Tongue (tissue), 3 donors: ENCODE results near the gene NABP1. TPM values are rescaled to one million over a fixed set of nuclear protein-coding genes. Genes with fewer than 3 reads are reported as not detected.

Experiments
- DNase-seq: peaks from one replicate; pipeline ENCODE4 v3.0.0-alpha.2; 2015
- small RNA-seq: library from RNA; depleted of rRNA; stranded (forward); fragments of <200 nt; gene quantifications from one replicate; pipeline ENCODE3, GENCODE V24; 2014; ENCODE audit warnings: low replicate concordance
- total RNA-seq: library from RNA; depleted of rRNA; stranded (reverse); fragments of >200 nt; gene quantifications from one replicate; pipeline ENCODE4 v1.2.3, GENCODE V29; 2014

The NABP1 gene
- total RNA-seq, 1 donor from 2014 or later, result 7.6 TPM

DNA sequence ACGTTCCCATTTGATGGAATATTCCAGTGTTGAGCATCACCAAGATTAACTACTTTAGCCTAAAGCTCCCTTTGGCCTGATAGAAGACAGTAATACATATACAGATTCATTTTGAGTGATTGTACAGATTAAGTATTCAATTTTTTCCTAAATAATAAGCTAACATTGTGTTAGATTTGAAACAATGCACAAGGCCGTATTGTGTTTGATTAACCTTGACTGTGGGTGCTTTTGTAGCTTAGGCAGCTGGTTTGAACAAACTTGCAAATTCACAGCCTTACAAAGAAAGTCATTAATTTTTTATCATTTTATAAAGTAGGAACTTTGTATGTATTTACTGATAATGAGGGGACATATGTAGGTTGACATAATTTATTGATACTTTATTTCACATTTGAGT lies 29.6 kb downstream of the NABP1 start:
- DNase-seq, result no peak

DNA sequence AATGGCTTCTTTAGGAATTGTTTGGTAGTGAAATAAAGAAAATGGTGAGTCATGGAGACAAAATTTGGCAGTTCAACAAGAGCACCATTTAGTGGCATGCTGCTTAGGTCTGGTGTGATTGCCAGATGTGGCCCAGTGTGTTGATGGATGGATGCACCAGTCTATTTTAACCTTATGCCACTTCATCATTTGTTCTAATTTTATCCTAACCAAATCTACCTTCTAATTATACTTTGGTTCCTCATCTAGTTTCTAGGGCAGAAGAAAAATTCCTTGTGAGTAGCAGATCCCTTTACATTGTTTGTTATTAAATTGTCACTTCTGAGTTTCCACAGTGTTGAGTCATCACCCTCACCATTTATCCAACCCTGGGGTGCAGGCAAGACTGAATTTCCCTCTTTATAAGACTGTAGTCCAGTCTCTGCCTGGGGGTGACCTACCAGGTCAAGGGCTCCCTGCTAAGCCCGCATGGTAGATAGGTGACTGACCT lies 32.5 kb downstream of the NABP1 start:
- no peak for DNase-seq

DNA sequence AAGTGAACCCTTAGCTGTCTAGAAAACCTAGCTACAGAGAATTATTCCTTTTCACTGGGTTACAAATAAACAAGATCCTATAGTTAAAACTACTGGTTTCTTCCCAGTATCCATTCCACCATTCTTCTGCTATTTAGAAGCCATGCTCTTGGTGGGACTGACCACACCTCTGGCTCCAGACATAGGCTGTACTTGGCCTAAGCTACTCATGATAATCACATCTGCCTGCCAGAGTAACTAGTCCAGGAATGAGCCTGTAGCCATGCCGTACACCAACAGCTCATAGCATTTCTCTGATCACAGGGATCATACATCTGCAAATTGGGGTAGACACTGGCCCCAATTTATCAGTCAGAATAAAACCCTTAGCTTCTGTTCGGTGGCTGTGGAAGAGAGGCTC lies 33.7 kb downstream of the NABP1 start:
- DNase-seq, result no peak

DNA sequence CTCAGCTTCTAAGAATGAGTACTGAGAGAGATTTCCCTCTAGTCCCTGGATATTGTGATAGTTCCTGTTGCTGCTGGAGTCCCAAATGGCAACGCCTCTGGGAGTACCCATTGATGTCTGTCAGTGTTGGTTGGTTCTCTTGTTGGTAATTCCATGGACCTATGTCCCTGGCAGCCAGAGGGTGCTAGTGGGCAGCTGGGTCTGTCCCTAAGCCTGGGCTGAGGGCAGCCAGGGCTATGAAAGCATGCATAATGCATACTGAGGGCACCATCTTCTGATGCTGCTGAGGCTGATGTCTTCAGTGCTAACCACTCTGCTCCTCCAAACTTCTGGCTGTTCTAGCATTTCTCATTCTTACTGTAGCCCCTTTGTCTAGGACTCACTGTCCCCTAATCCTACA lies 35.9 kb downstream of the NABP1 start:
- no peak for DNase-seq

DNA sequence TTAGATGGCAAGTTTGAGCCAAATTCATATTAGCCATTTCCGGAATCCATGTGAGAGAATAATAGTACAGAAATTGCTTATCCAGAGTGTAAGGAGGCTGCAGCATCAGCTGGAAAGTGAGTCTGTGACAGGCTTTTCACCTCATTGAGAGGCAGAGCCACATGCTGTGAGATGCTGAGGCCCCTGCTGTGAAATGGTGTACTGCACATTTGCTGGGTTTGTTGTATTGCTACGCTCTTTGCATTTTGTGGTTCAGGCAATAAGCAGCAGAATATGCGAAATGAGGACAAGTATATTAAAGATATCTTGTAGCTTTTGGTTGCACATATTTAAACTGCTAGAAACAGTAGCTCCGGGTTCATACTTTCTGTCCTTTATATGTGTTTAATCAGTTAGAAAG lies 37.0 kb downstream of the NABP1 start:
- DNase-seq, result no peak

DNA sequence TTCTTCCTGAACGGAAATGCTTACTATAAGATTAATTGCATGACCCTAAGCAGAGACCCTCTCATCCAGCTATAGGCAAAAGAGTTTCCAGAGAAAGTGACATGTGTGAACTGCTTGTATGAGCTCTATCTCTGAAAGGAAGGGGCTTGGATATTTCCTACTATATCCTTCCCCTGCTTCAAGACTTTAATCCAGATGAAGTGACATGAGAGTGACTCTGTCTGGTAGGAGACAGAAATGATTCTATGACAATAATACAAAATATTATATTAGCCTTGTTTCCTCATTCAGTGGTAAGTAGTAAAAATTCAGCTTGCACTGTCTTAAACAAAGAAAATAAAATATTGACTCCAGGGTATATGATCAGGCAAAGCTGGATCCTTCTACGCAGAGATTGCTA lies 37.5 kb downstream of the NABP1 start:
- DNase-seq, result no peak

DNA sequence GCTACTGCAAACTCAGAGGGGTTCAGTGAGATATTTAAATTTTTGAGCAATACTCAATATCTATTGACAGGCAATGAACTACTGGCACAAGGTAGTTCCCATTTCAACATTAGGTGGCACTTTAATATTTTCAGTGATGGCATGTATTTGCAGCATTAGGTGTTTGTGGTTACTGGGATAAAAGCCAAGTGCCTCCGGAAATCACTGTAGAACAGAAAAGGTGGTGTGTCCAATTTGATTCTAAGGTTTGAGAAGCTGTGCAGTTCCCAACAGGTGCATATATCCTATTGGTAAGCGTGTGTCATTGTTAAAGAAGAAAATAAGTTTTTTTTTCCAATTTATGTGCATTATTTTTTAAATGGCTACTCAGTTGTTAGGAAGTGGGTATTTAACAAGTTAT lies 41.3 kb downstream of the NABP1 start:
- DNase-seq, result no peak

DNA sequence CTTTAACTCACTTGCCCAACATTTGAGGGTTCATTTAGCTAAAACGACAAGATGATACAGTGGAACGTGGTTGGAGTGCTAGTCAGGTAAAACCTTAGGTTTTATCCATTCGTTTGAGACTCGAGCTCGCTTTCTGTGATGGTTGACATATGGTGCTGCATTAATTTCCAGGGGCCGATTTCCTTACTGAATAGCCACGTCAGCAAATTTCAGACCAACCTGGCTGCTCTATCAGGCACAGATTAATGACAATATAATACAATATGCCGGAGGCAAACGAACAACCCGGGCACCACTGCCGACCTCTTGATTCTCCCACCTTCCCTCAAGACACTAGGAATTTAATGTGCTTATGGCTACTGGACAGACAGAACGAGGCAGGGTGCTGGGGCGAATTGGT lies 42.0 kb downstream of the NABP1 start:
- no peak for DNase-seq

DNA sequence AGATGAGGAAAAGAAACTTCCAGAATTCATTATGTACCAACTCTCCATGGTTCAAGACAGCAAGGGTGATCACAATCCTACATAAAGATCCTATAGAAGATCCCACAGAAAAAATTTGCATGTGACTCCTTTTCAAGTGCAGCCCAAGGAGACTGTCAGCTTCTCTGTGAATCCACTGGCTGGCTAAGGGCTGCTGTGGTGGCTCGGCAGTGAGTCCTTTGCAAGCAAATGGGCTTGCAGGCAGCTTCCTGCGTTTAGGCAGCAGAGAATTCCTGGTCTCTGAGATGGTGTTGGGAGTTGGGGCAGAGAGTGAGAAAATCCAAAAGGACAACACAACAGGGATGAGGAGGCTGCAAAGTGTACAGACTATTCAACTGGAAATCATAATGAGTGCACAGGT lies 43.4 kb downstream of the NABP1 start:
- DNase-seq, result no peak

DNA sequence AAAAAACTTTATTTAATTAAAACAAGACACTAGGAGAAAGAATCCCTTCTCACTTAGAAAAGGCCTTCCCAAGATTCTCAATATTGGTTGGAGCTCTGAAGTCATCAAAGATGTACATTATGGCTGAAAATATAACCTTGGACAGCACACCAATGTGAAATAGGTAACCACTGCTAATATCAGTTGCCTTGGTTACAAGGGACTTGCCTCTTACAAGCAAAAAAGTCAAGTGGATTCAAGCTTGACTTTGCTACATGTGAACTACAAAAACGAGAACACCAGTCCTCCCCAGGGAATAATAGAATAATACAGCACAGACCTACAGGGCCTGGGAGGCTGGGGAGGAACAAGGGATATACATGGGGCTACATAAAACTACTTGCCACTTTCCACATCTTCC lies 46.1 kb downstream of the NABP1 start:
- DNase-seq, result no peak

DNA sequence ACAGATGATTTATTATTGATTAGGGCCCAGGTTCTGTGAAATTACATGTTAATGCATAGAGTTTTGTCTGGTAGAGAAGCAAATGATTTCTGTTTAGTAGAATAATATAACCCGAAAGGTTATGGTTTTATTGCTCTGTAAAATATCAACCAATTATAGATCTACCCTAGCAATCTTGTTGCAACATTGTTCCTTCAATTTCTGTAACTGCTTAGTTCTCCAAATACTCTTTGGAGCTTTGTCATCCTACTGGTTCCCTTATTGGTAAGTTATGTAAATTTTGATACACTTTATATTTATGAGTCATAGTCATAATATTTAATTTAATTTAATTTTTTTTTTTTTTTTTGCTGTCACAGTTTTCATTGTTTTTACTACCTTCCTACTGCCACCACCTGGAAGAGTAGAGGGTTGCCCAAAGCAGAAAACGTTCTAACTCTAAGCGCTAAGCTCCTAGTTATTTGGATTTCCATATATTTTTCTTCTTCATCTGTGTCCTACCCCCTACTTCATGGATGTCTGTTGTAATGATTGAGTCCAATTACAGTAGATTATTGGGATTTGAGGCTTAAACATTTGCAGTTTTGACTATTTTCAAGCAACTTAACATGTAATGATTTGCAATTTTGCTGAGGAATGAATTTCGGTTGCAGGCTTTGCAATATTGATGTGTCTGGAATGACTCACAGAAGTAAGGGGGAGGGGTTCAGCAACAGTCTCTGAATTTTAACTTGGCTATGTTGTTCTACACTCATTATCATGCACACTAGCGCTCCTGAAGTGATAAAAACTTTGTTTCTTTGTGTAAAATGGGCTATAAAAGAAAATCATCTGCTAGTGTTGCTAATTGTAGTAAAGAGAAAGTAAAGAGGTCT lies 51.1 kb downstream of the NABP1 start:
- no peak for DNase-seq

DNA sequence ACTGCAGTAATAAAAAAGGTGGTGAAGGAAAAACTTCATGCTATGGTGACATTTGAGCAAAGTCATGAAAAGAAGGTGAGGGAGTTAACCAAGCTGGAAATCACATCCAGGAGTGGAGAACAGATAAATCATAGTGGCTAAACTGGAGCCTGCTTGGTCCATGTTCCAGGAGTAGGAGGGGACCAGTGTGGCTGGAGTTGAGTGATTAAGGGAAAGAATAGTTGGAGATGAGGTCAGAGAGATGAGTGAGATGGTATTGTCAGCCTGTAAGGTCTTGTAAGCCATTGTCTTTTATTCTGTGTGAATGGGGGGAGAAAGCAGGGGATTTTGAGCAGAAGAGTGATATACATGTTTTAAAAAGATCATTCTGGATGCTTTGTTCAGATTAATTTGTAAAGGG lies 52.3 kb downstream of the NABP1 start:
- DNase-seq, result no peak

Small RNA genes lying within 50 kb of the gene (small RNA-seq; reads per million reads assigned to genes)
- not detected for gene RF02271

Other genes starting within 250 kb of the NABP1 start
- gene CAVIN2, start 169.0 kb downstream of the NABP1 start, total RNA-seq, result 75.5 TPM